Stimulated activated CD8-positive, alpha-beta memory T cell treated with anti-CD3 and anti-CD28 coated beads, Interleukin-15, amount 100 ng/mL, for 24 hours (primary cell): Measurements from ENCODE around the gene CLN6.
"Not testable (repeated sequence)": the region's sequence is repeated elsewhere in the genome, so short reads cannot be mapped to it uniquely, and the experiment has no call there.

Experiments used
- DNase-seq: peaks from one replicate; pipeline ENCODE4 v3.0.0-alpha.2; 2020; ENCODE audit warnings: low read depth

Gene CLN6

DNA sequence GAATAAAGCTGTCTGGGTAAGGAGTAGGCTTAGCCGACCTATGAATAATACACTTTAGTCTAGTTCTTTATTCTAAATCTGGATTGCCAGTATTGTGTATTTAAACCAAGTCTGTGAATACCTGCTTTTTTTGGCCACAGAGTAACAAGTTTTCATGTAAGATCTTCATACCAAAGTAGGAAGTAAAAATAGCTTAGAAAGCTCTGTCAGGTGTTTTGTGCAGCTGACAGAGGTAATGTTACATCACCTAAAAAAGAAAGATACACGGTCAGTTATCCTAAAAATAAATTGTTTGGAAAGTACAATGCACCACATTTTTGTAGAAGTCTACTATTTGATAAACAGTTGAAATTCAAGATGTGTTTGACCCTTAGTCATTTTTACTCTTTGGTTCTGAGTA is 40.9 kb downstream of the CLN6 start:
- DNase-seq = no peak

DNA sequence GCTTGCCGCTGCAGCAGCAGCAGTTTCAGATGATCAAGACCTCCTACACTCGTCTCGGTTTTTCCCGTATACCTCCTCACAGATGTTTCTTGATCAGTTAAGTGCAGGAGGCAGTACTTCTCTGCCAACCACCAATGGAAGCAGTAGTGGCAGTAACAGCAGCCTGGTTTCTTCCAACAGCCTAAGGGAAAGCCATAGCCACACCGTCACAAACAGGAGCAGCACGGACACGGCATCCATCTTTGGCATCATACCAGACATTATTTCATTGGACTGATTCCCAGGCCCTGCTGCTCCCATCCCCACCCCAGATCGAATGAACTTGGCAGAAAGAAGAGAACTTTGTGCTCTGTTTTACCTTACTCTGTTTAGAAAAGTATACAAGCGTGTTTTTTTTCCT is 42.0 kb downstream of the CLN6 start:
- no peak for DNase-seq

DNA sequence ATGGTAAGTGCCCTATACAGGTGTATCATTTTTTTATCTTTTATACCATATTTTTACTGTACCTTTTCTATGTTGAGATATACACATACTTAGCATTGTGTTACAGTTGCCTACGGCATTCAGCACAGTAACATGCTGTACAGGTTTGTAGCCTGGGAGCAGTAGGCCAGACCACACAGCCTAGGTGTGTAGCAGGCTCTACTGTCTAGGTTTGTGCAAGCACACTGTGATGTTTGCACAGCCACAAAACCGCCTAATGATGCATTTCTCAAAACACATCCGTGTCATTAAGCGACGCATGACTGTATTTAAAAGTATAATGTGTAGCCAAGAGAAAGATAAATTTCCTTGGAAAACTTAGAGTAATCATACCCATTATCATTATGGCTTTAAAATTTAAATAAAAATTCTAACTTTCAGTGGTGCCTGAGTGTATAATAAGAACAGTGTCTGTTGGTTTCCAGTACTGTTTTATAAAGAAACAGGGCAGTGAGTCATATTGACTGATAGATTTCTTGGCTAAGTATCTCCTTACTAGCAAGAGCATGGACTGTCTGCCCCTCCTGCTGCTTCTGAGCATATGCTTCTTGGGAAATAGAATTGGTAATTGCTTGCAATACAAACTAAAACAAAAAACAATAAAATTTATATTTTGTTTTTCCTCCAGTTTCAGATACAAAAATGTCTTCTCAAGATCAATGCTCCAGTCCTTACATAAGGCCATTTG is 42.7 kb downstream of the CLN6 start:
- no peak for DNase-seq

DNA sequence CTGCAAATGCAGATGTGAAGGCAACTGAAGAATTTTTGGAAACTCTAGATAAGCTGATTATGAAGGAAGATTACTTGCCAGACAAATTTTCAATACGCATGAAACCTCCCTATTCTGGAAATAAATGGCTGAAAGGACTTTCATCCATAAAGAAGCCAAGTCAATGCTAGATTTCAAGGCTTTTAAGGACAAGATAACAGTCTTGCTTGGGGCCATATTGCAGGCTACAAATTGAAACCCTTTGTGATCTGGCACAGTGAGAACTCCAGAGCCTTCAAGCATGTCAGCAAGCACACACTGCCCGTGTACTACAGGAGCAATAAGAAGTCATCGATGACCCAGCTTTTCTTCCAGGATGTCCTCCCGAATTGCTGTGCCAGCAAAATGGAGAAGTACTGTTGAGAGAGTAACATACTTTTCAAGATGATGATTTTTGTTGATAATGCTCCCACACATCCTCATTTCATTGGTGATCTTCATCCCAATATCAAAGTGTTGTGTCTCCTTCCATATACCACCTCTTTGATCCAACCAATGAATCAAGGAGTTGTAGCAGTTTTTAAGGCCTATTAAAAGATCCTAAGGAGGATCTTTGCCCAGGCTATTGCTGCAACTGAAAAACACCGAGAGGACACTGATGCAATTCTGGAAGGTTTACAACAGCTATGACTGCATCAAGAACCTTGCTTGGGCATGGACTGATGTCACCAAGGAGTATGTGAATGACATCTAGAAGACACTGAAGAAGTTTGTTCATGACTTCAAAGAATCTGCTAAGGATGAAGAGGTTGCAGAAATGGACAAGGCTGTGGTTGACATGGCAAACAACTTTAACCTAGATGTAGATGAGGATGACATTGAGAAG is 44.7 kb downstream of the CLN6 start:
- DNase-seq = no peak

DNA sequence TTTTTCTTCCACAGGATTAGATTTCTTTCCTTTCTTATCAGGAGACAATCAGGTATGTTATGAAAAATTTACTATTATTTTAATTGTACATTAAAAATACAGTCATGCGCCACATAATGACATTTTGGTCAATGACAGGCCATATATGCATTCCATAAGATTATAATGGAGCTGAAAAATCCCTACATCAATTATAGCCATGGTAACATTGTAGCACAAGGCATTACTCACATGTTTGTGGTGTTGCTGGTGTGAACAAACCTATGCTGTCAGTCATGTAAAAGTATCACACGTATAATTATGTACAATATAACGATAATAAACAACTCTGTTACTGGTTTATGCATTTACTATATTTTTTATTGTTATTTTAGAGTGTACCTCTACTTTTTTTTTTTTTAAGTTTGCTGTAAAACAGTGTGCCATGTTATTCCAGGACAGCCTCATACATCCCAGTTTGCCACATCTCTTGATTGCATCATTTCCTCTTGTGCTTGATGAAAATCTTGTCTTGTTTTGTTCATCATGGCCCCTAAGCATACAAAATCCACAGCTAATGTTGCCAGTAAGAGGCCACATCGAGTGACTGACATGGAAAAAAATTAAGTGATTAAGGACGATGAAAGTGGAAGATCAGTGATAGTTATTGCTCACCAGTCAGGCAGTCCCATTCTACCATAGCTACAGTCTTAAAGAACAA is 45.8 kb downstream of the CLN6 start:
- DNase-seq = no peak

DNA sequence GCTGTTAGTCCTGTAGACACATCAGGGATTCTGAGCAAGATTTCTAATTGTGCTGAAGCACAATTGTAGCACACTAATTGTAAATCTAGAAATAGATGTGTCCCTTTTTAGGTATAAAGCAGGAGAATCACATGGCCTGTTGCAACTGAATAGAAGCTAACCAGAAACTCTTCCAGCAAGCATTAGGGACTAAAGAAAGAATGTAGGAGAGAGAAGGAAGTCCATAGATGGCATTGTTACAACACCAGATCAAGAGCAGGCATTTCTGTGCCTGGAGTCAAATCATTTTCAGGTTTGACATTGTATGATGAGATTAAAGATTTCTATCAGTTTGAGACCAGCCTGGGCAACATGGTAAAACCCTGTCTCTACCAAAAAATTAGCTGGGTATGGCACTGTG is 51.8 kb downstream of the CLN6 start:
- DNase-seq = no peak

DNA sequence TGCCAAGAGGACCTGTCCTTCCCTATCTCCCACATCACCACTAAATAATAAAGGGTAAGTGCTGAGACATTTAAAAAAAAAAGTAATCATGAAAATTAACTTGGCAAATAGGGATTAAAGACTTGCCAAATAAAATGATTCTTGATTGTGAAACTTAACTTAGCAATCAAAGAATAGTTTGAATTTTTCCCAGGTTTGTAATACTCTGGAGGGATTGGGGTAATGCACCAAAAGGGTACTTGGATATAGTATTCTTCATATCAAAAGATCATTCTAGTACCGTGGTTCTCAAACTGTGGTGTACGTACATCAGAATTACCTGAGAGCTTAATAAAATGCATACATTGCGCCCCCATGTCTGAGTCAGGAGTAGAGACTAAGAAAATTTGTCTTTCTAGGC is 52.9 kb downstream of the CLN6 start:
- no peak for DNase-seq

DNA sequence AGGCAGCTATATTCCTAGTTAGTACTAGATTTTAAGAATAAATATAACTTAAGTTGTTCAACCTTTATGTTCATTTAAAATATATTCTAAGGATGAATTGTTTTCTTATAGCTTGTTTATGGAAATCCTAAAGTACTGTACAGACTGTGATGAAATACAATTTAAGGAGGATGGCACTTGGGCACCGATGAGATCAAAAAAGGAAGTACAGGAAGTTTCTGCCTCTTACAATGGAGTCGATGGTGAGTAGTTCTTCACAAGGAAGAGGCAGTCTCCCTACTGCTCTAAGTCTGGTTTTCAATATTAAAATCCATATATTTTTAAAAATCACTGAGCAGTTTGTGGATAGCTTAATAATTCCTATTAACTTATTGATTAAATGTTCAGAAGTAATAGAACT is 54.0 kb downstream of the CLN6 start:
- no peak for DNase-seq

DNA sequence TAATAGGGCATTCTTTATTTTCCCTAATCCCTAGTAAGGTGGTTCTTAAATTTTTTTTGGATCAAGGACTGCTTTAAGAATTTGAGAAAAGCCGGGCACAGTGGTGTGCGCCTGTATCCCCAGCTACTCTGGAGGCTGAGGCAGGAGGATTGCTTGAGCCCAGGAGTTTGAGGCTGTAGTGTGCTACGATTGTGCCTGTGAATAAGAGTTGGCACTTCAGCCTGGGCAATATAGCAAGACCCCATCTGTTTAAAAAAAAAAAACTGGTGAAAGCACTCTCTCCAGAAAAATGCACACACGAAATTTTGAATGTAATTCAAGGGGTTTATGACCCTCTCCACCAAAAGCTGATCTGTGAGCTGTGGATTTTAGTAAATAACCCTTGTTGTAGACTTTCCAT is 56.4 kb downstream of the CLN6 start:
- no peak for DNase-seq

DNA sequence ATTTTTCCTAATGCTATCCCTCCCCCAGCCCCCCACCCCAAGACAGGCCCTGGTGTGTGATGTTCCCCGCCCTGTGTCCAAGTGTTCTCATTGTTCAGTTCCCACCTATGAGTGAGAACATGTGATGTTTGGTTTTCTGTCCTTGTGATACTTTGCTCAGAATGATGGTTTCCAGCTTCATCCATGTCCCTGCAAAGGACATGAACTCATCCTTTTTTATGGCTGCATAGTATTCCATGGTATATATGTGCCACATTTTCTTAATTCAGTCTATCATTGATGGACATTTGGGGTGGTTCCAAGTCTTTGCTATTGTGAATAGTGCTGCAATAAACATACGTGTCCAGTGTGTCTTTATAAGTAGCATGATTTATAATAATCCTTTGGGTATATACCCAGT is 57.5 kb downstream of the CLN6 start:
- DNase-seq = not testable (repeated sequence)

DNA sequence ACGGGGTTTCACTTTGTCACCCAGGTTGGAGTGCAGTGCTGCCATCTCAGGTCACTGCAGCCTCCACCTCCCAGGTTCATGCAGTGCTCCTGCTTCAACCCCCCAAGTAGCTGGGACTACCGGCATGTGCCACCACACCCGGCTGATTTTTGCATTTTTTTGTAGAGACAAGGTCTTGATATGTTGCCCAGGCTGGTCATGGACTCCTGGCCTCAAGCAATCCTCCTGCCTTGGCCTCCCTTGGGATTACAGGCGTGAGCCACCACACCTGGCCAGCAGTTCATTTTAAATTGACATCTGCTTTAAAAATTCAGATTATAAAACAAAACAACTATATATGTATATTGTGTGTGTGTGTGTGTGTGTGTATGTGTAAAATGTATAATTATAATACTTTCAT is 62.7 kb downstream of the CLN6 start:
- DNase-seq = no peak

DNA sequence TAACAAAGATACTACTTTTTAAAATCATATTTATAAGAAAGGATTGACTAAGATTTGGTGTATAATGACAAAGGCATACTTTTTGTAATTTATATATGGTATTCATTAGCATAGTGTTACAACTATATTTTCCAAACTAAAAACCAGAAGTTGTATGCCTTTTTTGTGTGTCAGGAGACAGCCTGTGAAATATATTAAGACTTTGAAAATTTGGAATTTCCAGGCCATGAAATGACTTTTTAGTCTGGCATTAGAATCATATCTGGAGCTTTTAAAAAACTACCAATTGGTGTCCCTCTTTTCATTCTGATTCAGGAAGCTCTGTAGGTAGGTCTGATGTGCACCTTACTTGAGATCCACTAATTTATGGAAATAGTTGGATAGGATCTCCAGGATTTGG is 66.3 kb downstream of the CLN6 start:
- DNase-seq = no peak

DNA sequence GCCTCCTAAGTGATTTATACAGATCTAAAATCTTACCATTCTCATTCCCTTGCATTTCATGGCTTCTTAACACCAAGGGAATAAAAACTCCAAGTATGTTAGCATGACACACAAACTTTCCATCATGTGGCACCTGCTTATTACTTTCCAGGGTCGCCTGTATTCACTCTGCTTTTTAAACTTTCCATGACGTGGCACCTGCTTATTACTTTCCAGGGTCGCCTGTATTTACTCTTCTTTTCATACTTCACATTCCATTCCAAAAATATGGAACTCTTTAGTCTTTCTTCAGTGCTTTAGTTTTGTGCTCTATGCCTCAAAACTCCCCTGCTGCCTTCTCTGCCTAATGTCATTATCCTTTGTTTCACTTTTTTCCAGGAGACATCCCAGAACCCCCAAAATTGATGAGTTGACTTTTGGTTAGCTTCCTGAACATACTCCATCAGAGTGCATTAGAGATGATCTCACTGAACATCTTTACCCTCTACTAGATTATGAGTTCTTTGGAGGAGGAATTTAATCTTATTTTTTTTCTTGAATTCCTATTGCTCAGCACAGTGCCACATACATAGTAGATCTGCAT is 71.4 kb downstream of the CLN6 start:
- no peak for DNase-seq

DNA sequence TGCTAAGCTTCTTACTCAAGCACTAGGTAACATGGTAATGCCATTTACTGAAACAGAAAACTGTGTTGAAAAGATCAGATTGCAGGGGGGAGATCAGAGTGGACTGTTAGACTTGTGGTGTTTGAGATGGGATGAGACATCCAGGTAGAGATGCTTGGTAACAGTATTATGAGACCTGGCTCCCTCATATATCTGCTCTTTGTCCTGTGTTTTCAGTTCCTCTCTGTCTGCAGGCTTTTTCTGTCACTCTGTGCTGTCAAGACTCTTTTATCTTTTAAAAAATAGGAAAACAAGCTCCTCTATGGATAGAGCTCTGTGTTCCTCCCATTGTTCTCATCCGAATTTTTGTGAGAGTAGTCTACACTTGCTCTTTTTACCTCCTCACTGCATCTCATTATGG is 72.5 kb downstream of the CLN6 start:
- no peak for DNase-seq
